Measurements from ENCODE around the gene WDR7.

WDR7 gene

GRCh38 chr18:57003342-57003741 is 352.2 kb downstream of the WDR7 start:
- no peak for DNase-seq

DNA sequence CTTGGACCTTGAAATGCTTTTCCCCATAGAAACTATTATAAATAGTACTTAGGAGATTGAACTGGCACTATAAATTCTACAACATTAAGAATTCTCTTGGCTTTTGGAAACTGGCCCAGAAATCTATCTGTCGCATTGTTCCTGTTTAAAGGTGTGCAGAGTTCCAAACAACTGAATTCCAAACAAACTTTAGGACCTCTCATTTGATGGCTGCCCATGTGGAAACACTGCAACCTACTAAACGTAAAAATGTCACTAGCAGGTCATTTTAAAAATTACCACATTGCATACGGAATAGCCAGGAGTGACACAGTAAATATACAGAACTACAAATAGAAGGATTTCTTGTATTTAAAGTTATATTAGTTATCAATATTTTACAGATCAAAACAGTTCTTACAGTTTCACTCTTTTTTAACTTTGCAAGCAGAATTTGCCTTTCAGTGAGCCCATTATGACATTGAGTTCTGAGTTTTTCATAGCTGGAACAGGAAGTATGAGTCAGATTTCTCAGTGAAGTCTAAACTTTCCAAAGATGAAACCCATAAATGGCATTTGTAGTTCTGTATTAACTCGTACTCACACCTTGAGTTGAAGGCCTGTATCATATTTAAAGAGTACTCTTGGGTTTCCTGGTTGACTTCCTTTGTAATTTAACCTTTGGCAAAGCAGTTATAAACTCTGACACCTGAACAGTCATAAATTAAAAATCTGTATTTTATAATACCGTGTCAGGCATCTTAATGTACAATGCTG is 353.4 kb downstream of the WDR7 start:
- DNase-seq: peak; percentile 54

GRCh38 chr18:57008001-57008686 is 357.0 kb downstream of the WDR7 start:
- DNase-seq: peak; percentile 16

GRCh38 chr18:57009844-57010243 is 358.7 kb downstream of the WDR7 start:
- DNase-seq: no peak

GRCh38 chr18:57014772-57015413 is 363.7 kb downstream of the WDR7 start:
- no peak for DNase-seq

- DNase-seq: no peak
Measured at GRCh38 chr18:57015451-57015850, 364.3 kb downstream of the WDR7 start.

- no peak for DNase-seq
Measured at GRCh38 chr18:57018845-57019244, 367.7 kb downstream of the WDR7 start.

DNA sequence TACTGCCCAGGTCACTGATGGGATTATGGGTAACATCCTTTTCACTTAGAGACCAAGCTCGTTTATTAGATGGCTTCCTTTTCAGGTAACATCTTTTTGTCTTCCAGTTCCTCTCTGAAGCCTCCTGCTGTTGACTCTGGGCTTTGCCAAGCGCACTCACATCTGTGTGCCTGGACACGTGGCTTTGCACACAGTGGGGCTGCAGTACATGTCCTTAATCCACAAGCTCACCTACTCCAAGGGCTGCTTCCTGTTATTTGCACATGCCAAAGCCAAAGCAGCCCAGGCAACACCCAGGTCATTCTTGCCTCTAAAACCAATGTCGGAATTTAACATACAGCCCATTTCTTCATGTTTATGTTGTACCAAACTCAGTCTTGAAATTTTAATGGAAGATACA is 371.6 kb downstream of the WDR7 start:
- DNase-seq: no peak

GRCh38 chr18:57023275-57023882 is 372.2 kb downstream of the WDR7 start:
- DNase-seq: no peak

- no peak for DNase-seq
Measured at GRCh38 chr18:57025540-57025939, 374.4 kb downstream of the WDR7 start.

GRCh38 chr18:57026316-57026715 is 375.2 kb downstream of the WDR7 start:
- DNase-seq: no peak

DNA sequence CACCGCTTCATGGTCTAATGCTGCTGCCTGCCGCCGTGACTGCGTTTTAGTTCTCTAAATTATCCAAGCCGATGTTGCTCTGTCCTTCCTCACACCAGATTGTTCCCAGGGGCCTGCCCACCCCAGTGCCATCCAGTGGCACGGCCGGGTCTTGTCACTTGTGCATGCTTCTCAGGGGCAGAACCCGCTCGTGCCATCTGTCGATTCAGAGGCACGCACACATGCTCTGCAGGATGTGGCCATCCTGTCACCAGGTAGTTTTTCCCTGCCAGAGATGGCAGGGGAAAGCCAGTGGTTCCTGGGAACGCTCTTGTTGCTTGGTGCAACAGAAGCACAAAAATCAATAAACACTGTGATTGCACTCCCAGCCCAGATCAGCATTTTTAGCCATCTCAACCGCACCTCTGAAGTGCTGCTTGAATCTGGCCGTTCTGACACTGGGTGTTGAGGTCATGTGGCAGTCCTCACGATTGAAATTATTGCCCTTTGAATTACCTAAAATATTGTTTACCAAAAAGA is 376.1 kb downstream of the WDR7 start:
- no peak for DNase-seq

- peak; percentile 11 for DNase-seq
Measured at GRCh38 chr18:57029761-57030160, 378.6 kb downstream of the WDR7 start.

DNA sequence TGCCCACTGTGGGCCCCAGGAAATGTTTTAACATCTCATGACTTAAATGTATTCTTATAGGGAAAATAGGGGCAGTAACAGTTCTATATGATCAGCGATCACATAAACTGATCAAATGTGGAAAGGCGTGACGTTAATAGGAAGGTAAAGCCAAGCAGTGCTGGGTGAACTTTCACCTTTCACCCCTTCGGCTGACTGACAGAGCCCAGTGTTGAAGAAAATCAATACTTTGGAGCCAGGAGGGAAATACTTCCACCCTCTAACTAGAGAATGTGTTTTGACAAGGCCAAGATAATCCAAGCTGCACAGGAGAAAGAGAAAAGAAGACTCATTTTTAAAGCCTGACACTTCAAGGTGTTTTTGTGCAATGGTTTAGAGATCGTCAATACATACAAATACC is 379.3 kb downstream of the WDR7 start:
- DNase-seq: no peak

DNA sequence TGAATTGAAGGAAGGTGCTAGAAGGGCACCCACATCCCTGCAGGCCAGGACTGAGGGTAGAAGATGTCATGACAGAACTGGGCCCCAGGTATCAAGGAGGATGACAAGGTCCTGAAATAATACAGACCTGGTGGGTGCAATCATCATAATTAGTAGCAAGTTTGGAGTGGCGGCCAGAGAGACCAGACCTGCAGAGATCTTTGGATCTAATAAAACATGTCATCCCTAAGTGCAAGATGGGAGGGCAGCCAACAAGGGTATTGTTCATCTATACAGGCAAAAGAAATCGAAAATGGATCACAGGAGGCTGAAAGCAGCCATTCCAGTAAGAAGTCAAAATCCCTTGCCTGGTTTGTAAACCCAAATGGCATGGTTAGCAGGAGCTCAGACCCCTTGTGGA is 384.4 kb downstream of the WDR7 start:
- DNase-seq: no peak

DNA sequence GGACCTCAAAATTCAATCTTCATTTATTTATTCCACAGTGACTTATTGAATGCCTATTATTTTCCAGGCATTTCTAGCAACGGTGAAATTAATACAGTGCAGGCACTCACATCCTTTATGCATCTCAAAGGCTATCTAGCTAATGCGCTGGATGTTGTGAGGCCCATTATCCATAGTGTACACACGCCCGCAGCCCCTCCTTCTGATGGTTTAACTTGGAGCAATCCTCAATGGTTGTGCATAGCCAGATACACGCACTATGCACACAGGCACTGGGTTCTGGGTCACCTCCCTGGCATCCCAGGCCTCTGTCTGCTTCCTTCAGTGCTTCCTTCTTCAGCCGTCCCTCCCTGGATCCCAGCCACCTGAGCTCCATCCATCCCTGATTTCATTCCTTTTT is 387.2 kb downstream of the WDR7 start:
- DNase-seq: no peak

- DNase-seq: no peak
Measured at GRCh38 chr18:57040175-57040574, 389.0 kb downstream of the WDR7 start.

- DNase-seq: no peak
Measured at GRCh38 chr18:57043241-57043640, 392.1 kb downstream of the WDR7 start.

- no peak for DNase-seq
Measured at GRCh38 chr18:57048351-57048750, 397.2 kb downstream of the WDR7 start.

DNA sequence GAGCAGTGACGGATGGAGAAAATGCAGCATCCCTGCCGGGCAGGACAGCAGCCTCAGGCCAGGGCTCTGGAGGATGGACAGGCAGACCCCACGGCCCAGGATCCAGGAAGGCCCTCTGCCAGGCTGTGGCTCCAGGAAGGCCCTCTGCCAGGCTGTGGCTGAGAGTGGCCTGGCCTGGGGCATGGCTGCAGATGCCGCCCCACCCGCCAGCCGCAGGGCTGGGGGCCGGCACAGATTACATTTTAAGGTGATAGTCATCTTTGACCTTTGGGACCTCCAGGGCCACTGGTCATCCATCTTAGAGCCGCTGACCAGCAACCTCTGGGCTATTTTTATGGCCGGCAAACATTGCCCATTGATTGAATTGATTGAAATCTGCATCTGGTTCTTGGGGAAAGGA is 397.7 kb downstream of the WDR7 start:
- no peak for DNase-seq

- DNase-seq: no peak
Measured at GRCh38 chr18:57050310-57050949, 399.3 kb downstream of the WDR7 start.

DNA sequence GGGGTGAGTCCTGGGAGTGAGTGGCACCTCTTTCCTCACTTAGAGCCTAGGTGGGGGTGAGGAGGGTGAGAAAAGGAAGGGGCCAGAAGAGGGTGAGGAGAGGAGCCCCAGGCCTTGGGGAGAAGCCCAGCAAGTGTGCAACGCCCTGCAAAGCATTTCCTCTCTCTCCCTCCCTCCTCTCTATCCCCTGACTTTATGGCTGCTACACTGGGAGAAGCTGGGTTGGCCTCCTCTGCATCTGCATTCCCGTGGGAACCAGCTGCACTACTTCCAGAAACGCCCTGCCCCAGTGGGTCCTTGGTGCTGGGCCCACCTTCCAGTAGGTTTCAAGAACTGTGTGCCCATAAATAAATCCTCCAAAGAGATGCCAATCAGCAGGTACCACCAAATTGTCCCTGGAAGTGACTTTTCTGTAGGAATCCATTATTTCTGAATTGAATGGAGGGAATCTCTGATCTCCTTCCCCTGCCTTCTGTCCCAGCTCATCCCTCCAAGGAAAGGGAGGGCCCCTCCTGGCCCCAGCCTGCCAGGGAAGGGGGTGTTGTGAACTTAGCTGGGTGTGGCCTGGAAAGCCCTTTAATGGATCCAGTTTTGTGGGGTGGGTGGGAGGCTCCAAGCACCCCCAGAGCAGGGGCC is 400.0 kb downstream of the WDR7 start:
- DNase-seq: no peak

Data from OCI-M1 (cell line).